NOMO-1 (cell line): Measurements from ENCODE around the gene AMY2B.
"Not testable (repeated sequence)": the region's sequence is repeated elsewhere in the genome, so short reads cannot be mapped to it uniquely, and the experiment has no call there.

Experiments used
- DNase-seq, 2 experiments: peaks; one replicate each; lab custom pipeline; 2025; ENCODE audit not compliant: unreplicated experiment in 2 of 2; lab: John Stamatoyannopoulos, UW

AMY2B gene

DNA sequence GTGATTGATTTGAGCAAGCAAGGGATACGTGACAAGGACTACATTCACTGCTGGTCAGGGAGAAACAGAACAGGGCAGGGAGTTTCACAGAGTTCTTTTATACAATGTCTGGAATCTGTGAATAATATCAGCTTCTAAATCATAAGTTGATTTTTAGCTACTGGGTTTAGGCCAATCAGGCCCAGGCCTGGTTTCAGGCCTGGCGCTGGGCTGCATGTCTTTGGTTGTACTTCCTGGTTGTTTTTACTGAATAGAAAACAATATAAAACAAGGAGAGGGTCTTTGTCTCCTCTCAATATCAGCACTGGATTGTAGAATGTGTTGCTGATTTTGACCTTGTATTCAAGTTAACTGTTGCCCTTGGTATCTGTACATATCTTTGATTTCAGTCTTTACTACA lies 45.0 kb downstream of the AMY2B start:
- DNase-seq, result no peak

DNA sequence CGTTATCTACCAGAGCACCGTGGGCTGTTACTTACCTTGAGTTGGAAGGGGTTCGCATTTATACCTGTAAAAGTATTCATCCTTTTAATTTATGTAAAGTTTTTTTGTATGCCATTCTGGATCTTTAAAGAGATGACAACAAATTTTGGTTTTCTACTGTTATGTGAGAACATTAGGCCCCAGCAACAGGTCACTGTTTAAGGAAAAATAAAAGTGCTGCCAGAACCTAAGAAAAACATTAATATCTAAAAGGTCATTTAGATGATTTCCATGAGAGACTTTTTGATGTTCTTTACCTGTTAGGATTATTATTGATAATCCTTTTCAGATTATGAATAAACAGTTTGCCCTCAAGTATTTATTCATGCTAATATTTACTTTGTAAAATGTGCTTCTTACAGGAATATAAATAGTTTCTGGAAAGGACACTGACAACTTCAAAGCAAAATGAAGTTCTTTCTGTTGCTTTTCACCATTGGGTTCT lies 45.6 kb downstream of the AMY2B start, which contains the start of gene AMY2A:
Gene AMY2A (plus strand): TSS at position 434 of the 484 bp plus-strand sequence. CDS start 14 bp downstream, at position 448.
- DNase-seq, result not testable (repeated sequence)

DNA sequence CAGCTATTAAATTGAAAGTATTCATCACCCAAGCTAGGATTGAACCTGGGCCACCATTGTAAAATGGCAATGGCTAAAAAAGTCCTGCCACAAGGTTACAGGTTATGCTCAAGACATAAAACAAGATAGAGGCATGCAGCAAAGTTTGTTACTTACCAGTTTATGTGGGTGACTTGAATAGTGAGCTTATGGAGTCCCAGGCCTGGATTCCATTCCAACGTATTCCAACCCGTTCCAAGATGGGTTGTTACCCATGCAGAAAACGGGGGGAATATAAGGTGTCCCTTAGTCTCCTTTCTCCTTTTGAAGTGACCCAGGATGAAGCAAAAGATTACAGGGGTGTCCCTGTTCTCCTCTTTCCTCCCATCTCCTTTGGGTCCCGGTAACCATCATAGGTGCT lies 56.0 kb downstream of the AMY2B start:
- not testable (repeated sequence) for DNase-seq
